HG02759 (cell line): ENCODE data around the gene MSH3.
"Not testable (repeated sequence)": the region's sequence is repeated elsewhere in the genome, so short reads cannot be mapped to it uniquely, and the experiment has no call there.

Source experiments
- ATAC-seq: cut with Tn5 transposase; IDR thresholded peaks from one replicate; pipeline ENCODE4 v1.9.1; 2021; ENCODE audit warnings: mild to moderate bottlenecking, moderate library complexity; ENCODE audit not compliant: unreplicated experiment

MSH3 gene

DNA sequence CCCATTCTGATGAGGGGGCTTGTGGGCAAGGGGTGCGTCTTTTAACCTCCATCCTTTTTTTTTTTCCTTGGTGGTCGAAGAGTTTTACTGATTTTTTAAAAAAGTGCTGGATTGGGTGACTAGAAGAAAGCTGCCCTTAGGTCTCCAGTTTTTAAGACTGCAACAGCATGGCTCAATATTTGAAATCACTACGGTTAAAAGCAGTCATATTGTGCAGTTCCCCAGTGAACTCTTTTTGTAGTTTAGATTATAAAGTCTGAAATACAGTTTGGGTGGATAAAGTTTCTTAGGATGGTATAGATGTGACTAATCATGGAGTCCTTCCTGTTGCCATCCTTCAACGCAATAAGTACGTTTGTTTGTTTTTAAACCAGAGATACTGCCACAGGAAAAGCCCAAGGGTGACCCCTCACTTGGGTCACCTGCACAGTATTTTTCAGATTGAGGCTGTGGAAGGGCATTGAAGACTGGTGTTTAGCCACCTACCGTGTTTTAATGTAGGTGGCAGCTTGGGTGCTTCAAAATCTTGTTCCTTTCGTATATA, 851 bp downstream of the MSH3 start:
- no peak for ATAC-seq

DNA sequence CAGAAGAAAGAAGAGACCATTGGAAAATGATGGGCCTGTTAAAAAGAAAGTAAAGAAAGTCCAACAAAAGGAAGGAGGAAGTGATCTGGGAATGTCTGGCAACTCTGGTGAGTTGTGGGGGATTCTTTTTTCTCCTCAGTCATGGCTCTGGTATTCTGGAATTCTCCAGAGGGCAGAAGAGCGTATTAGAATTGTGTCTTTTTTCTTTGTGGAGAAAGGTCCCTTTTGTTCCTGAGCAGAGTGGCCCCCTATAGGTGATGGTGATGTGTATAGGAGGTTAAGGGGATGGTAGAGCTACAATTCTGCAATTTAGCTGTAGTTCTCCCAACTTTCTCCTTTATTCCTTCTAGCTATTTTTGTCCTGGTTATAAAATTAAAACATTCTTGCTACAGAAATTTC, 2.0 kb downstream of the MSH3 start:
- ATAC-seq, result no peak

DNA sequence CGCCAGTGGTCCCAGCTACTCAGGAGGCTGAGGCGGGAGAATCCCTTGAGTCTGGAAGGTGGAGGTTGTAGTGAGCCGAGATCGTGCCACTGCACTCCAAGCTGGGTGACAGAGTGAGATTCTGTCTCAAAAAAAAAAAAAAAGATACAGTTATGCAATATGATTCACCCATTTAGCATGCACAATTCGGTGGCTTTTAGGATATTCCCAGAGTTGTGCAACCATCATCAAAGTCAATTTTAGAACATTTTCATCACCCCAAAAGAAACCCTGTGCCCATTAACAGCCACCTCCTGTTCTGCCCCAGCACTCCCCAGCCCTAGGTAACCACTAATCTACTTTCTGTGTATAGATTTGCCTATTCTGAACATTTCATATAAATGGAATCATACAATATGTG, 4.7 kb downstream of the MSH3 start:
- ATAC-seq, result no peak

DNA sequence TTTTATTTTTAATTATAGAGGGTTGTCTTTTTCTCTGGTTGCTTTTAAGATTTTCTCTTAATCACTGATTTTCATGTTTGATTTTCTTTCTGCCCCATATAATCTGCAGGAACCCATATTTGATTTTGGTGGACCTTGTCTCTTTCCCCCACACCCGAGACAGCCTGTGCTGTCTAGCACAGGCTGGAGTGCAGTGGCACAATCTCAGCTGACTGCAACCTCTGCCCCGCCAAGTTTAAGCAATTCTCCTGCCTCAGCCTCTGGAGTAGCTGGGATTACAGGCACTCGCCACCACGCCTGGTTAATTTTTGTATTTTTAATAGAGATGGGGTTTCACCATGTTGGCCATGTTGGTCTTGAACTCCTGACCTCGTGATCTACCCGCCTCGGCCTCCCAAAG, 6.2 kb downstream of the MSH3 start:
- not testable (repeated sequence) for ATAC-seq

DNA sequence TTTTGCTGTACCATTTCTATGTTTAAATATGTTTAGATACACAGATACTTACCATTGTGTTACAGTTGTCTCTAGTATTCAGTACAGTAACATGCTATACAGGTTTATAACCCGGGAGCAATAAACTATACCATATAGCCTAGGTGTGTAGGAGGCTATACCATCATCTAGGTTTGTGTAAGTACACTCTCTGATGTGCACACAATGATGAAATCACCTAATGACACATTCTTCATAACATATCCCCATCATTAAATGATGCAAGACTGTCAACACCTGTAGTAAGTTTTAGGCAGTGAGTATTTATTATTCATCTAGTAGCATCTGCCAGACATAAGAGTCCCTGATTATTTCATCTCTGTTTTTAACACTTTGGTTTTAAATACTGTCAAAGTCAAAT, 7.7 kb downstream of the MSH3 start:
- no peak for ATAC-seq

DNA sequence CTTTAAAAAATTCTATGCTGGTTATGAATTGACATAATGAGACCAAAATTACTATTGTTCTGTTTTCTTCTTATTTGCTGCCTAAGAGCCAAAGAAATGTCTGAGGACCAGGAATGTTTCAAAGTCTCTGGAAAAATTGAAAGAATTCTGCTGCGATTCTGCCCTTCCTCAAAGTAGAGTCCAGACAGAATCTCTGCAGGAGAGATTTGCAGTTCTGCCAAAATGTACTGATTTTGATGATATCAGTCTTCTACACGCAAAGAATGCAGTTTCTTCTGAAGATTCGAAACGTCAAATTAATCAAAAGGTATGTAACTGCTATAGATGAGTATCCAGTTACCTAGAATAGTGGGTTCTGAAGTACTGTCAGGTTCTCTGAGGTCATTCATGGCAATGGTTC, 10.6 kb downstream of the MSH3 start:
- no peak for ATAC-seq

DNA sequence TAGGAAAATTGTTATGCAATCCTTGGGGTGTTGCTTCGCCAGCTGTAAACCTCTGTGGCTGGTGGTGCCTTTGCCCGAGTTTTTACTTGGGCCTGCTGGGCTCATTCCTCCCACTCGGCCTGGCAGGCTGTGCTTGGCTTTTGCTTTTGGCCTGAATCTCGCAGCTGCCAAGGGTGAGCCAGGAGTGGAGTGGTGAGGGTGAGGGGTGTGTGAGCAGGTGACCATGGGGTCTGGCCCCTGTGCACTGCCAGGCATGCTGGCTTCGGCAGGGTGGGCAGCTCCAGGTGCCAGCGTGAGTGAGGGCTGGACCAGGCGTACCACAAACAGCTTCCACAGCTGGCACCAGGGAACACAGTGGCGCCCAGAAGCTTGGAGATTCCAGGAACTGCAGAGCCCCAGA, 12.9 kb downstream of the MSH3 start:
- no peak for ATAC-seq

DNA sequence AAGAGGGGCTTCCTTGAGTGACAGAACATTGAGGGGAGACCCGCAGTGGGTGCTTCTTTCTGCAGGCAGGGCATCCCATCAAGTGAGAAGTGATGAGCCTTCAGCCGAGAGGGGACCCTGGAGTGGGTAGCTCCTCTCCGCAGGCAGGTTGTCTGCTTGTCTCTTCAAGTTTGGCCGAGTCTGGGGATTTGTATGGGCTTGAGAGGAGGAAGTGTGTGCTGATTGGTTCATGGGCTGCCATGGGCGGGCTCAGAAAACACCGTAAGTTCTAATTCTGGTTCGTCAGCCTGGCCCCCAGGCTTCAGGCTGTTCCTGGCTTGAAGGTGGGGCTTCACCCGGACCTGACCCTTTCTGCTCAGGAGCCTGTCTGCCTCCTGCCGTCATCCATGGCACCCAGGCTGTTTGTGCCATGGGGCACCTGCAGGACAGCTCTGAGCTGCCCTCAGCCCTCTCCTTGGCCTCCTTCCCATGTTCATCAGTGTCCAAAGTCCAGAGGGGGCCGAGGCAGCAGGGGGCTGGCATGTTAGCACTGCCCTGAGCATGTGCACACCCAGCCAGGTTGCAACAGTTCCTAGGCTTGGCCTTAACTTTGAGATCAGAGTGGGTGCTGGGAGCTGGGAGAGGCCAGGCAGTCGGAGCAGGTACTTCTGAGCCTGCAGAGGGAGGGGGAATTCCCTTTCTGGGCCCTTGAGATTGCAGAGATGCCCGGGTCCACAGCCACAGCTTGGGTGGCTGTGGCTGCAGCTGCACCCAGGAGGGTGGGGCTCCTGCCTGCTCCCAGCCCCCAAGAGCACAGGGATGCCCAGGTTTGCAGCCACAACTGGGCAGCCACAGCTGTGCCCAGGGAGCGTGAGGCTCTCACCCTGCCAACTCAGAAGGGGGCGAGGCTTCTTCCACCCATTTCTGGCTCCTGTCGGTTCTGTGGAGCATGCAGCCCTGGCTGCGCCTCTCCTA, 13.8 kb downstream of the MSH3 start:
- ATAC-seq, result peak; percentile 69

DNA sequence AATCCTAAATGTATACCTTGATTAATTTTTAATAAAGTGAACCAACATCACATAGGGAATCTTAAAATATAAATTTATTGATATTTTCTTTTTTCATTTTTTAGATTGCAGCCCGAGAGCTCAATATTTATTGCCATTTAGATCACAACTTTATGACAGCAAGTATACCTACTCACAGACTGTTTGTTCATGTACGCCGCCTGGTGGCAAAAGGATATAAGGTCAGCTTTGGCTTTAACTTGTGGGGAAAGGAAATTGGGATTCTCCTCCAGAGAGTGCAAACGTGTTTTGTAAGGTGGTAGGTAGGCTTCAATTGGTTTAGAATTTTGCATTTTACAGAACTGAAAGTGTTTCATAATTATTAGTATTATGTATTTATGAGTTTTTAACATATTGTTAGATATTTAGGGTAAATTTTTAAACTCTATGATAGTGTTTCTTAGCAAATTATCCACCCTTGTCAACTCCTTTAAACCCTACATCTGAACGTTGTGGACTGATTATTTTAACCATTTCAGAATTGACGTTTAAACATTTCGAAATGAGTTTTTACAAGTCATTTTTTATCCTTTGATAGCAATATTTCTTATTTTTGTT, 17.8 kb downstream of the MSH3 start:
- no peak for ATAC-seq

DNA sequence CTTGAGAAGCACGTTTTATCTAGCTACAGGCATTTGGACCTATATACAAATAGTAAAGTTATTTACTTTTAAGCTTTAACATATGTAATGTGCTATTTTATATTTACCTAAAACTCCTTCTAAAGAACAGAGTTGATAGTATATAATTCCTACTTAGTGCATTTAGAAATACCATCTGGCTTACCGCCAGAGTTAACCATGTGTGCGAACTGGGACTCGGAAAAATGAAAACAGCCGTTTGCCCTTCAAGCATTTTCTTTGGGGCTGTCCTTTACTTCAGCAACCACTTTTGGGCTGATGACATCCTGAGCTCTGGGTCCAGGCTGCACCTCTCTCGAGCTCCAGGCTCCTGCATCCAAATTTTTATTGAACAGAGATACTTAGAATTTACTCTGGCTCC, 22.3 kb downstream of the MSH3 start:
- no peak for ATAC-seq

DNA sequence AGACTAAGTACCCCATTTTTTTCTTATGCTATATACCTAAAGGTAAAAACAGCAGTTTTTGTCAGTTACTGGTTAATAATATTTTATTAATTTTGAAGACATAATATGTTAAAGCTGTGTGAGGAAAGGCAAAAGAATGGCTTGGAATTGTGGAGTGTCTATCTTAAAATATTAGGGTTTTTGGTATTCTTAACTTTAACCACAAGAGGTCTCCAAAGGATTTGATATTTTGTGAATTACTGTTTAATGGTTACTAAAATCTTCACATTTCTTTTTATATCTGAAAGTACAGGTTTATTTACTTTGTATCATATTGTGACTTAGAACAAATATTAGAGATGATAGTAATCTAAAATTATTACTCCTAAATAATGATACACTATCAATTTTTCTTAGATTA, 32.3 kb downstream of the MSH3 start:
- ATAC-seq, result no peak

DNA sequence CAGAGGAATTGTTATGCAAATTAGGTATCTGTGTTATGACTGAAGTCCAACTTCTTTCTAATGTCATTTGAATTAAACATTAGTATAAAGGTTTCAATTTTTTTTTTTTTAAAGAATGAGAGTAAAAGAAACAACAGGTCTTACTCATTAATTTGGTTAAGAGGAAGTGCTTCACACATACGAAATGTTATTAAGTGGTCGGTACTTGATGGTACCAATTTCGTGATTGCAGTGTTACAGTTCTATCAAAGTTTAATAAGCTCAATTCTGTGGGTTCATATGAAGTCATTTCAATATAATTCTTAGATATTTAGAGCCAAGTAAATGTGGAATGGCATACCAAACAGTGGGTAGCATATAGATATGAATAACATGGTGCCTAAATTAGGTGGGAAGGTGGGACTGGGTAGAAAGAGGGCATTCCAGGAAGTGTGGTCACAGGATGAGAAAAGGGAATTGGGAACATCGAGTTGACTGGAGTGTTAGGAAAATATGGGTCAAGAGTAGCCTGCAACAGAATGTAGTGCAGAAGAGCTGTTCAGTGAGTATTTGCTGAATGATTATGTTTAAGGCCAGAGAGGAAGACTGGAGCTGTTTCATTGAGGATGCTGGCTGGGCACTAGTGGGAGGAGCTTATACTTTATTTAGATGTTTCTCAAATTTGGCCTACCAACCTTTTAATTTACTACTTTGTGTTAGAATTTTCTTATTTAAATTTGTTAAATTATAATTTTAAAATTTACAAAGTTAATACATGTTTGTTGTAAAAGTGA, 34.4 kb downstream of the MSH3 start:
- ATAC-seq, result no peak

DNA sequence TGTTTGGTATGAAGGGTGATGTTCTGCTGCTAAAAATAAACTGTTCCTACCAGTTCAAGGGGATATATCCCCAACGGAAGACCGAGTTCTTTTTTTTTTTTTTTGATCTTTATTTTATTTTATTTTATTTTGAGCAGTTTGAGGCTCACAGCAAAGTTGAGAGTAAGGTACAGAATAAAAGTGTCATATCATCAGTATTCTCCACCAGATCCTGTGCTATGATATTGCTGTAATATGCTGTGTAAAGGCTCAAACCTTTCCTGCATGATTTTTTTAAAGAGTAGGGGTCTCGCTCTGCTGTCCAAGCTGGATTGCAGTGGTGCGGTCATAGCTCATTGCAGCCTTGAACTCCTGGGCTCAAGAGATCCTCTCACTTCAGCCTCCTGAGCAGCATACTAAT, 35.2 kb downstream of the MSH3 start:
- no peak for ATAC-seq

DNA sequence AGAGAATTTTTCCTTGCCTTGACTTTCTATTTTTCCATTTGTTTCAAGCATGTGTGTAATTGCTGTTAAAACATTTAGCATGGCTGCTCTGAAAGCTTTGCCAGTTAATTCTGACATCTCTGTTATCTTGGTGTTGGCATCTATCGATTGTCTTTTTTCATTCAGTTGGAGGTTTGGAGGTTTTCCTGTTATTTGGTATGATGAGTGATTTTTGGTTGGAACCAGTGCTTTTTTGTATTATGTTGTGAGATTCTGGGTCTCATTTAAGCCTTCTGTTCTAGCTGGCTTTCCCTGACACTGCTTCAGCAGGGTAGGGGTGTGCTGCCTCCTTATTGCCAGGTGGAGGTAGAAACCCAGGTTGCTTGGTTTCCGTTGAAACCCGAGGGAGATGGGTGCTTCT, 41.2 kb downstream of the MSH3 start:
- ATAC-seq, result no peak

DNA sequence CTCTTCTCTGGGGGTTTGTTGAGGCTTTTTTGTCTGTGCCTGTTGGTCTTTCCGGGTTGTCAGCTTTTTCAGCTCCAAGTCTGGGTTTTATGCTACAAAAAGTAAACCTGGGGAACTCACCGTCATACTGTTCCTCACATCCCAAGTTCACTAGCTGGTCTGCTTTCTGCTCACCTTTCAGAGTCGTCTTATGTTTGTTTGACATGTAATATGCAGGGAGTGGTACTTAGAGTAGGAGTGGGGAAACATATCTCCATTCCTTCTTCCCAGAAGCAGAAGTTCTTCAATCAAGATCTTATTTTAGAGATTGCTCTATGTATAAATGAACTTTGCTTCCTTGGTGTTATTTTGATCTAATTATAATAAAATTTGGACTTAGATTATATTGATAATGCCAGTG, 42.0 kb downstream of the MSH3 start:
- ATAC-seq, result no peak

DNA sequence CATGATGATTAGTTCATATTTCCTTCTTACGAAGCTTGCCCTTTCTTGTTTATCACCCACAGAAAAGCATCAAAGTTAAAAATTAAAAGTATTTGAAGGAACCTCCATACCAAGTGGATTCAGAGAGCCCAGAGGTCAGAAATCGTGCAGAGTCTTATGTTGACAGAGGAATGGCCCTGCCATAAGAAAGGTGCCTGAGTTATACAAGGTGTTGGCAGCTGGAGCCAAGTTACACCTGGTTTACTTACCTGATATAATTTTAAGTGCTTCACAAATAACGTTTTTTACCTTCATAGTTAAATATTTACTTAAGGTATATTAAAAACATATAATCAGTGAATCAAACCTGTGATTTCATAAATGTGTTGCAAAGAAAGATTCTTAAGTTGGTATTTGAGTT, 42.6 kb downstream of the MSH3 start:
- ATAC-seq, result no peak

DNA sequence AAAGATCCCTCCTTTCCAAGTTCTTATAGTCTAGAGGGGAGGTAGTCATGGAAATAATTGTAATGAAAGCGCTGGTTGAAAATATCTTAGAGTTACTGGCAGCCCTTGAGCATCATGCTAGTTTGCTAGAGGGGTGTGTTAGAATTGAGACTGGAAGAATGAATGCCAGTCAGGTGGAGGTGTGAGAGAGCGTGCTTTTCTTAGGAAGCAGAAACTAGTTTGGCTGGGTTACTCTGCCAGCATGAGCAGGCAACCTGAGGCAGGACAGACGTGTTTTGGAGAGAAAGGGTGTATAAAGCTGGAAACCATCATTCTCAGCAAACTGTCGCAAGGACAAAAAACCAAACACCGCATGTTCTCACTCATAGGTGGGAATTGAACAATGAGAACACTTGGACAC, 43.9 kb downstream of the MSH3 start:
- no peak for ATAC-seq

DNA sequence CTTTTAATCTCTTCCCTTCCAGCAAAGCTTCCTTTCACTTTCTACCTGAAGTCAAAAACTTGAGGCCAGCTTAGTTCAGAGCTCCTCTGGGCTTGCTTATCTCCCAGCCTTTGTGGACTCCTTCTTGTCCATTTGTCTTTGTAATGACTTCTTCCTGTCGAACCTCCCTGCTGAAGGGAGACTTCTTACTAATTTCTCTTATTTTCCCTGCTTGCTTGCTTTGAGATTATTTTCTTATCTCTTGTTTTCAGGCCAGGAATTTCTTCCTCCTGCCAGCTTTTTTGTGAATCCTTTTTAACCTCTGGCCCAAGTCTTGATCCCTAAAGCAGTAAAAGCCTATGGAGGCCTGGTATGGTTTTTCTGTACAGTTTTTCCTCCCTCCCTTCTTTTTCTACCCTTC, 47.1 kb downstream of the MSH3 start:
- no peak for ATAC-seq

DNA sequence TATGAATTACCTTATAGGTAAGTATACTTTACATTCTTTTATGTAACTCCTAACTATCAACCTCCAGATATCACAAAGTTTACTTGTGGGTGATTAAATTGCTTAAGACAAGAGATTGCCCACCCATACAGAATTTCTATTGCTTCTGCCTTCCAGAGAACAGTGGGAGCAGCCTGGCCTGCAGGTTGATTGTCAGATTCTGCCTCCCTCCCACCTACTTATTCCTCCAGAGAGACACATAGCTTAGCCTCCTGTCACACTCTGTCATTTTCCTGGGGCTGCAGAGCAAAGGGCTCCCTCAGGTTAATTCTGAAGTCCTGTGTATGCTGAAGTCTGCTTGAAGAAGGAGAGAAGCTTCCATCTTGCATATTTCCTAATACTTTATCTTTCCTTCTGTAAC, 48.8 kb downstream of the MSH3 start:
- no peak for ATAC-seq

DNA sequence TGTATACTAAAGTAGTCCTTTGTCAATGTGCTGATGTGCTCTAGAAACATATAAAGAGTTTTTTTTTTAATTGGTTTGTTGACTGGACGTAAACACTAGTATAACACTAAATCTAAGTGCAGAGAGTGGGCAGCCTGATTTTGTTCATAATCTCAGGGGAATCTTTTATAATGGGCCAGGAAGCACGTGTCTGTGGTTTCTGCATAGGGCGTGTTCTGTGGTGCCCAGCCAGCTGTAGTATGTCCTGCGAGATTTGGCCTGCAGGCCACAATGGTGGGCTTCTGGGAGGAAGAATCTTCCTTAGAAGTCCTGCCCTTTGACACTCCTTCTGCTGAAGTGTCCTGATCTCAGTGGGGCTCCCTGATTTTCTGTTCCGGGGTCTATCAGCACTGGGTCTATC, 49.3 kb downstream of the MSH3 start:
- no peak for ATAC-seq

DNA sequence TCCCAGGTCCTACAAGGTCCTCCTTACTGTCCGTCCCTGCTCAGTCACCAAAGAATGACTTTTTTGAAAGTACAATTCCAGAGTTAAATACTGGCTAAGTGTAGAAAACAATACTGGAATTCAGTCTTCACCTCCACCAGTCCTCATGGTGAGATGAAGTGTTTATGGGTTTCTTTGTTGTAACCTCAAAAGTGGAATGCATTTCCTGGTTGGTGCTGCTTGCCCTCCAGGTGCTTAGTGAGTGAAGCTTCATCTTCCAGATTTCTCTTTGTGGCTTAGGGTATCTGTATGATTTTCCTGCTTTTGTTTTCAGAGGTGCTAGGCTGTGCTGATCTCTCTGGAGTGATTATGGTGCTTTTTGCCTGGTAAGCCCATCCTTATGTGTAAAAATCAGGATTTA, 49.8 kb downstream of the MSH3 start:
- ATAC-seq, result no peak
